HS-5 (cell line): ENCODE measurements around the gene FNBP1L.

Source experiments
- DNase-seq: peaks from one replicate; pipeline ENCODE4 v3.0.0-alpha.2; 2012; ENCODE audit warnings: low read depth

Gene FNBP1L

GRCh38 chr1:93489756-93490155, 41.8 kb downstream of the FNBP1L start:
- no peak for DNase-seq

GRCh38 chr1:93490357-93490756, 42.4 kb downstream of the FNBP1L start:
- no peak for DNase-seq

- no peak for DNase-seq
Observed at GRCh38 chr1:93495911-93496310, 48.0 kb downstream of the FNBP1L start.

GRCh38 chr1:93496520-93496919, 48.6 kb downstream of the FNBP1L start:
- DNase-seq: no peak

- no peak for DNase-seq
Observed at GRCh38 chr1:93499075-93499474, 51.2 kb downstream of the FNBP1L start.

- no peak for DNase-seq
Observed at GRCh38 chr1:93499533-93499932, 51.6 kb downstream of the FNBP1L start.

- DNase-seq: no peak
Observed at GRCh38 chr1:93500275-93500674, 52.4 kb downstream of the FNBP1L start.

- DNase-seq: no peak
Observed at GRCh38 chr1:93501399-93501798, 53.5 kb downstream of the FNBP1L start.

- no peak for DNase-seq
Observed at GRCh38 chr1:93501829-93502369, 54.0 kb downstream of the FNBP1L start.

- no peak for DNase-seq
Observed at GRCh38 chr1:93502571-93502970, 54.7 kb downstream of the FNBP1L start.

GRCh38 chr1:93503163-93503562, 55.2 kb downstream of the FNBP1L start:
- DNase-seq: no peak

- DNase-seq: no peak
Observed at GRCh38 chr1:93503816-93504215, 55.9 kb downstream of the FNBP1L start.

- DNase-seq: no peak
Observed at GRCh38 chr1:93504247-93505033, 56.5 kb downstream of the FNBP1L start.

GRCh38 chr1:93506126-93506525, 58.2 kb downstream of the FNBP1L start:
- no peak for DNase-seq

GRCh38 chr1:93516164-93516563, 68.2 kb downstream of the FNBP1L start:
- no peak for DNase-seq

- no peak for DNase-seq
Observed at GRCh38 chr1:93518516-93518915, 70.6 kb downstream of the FNBP1L start.

GRCh38 chr1:93519199-93519829, 71.4 kb downstream of the FNBP1L start:
- no peak for DNase-seq

GRCh38 chr1:93521618-93522017, 73.7 kb downstream of the FNBP1L start:
- DNase-seq: no peak

- DNase-seq: no peak
Observed at GRCh38 chr1:93522721-93523120, 74.8 kb downstream of the FNBP1L start.

- DNase-seq: no peak
Observed at GRCh38 chr1:93525431-93525830, 77.5 kb downstream of the FNBP1L start.

GRCh38 chr1:93526431-93526830, 78.5 kb downstream of the FNBP1L start:
- DNase-seq: no peak

GRCh38 chr1:93528412-93528811, 80.5 kb downstream of the FNBP1L start:
- no peak for DNase-seq

GRCh38 chr1:93531193-93531592, 83.3 kb downstream of the FNBP1L start:
- DNase-seq: no peak
